NCI-H510A (cell line): ENCODE results near the gene DPYD.

Experiments used
- DNase-seq: peaks from one replicate; lab custom pipeline; 2025; lab: John Stamatoyannopoulos, UW

DPYD gene

DNA sequence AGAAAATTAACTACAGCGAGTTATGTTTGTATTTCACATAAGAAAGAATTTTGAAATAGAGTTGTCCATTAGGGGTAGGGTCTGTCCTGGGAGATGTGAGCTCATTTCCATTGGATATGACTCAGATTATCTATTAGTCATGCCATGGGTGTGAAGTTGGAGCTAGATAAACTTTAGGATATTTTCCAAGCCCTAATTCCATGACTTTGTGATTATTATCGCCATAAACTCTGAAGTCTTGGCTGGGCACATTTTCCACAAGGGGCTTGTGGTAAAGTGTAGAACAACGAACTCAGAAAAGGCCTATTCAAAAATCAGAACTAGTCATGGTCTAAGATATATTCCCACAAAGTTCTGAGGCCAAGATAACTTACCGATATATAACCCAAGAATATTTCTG lies 396.6 kb downstream of the DPYD start:
- DNase-seq = no peak

DNA sequence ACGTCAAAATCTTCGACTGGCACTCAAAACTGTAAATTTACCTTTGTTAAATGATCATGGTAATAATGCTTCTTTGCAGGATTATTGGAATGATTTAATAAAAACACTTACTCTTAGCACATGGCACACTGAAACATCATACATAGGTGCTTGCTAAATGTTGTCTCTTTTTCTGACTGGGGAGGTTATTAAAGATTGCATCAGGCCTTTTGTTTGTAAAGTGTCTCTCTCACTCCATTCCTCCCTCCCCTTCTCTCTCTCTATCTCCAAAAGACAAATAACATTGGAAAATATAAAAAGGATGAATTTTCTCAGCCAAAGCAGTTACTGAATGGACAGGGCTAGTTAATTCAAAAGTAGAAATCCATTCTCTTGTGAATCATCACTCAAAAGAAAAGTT lies 404.2 kb downstream of the DPYD start:
- DNase-seq = no peak

DNA sequence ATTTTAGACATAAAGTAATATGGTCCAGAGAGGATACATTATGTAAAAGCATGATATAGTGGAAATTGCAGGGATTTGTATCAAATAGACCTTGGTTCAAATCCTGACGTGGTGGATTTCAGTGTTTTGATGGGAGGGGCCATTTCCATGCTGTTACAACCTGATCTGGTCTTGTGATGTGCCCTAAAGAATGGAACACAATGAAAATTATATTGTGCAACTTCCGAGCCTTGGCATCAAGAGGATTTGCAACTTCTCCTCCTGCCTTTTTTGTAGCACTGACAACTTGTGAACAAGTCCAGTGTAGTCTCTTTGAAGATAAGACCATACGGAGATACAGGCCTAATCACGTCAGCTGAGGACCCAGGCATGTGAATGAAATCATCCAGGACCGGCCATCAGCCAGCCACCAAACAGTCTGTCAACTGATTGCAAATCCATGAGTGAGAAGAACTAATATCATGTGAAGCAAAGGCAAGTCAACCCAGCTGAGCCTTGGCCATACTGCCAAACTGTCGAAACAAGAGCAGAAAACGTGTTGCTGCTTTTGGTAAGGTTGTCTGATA lies 412.1 kb downstream of the DPYD start:
- DNase-seq = no peak

DNA sequence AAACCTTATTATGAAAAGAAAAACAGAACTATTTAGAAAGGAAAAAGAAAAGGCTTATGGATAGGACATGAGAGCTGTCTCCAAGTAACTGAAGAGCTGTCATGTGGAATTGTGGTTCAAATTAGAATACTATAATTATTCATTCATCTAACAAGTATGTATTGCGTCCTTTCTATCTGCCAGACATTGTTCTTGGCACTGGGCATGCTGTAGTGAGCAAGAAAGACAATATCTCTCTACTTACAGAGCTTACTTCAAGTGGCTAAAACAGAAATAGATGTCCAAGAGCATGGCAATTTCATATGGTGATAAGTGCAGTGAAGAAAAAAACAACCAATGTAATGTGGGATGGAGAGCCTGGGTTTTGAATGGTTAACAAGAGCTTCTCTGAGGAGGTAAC lies 413.0 kb downstream of the DPYD start:
- DNase-seq = no peak

DNA sequence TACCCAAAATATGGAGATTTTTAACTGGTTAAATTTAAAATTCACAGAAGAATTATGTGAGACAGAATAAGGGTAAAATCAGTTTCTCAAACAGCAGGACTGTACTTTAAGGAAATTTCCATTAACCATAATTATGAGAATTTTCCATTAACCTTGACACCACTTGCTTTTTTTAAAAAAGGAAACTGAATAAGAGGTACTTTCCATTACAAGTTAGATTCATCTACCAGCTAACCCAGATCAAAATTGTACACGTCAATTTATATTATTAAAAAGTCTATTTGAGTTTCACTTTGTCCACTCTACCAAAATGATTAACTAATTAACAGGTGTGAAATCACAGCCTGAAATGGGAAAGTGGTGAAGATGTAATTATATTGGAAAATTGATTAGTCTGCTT lies 414.5 kb downstream of the DPYD start:
- DNase-seq = no peak

DNA sequence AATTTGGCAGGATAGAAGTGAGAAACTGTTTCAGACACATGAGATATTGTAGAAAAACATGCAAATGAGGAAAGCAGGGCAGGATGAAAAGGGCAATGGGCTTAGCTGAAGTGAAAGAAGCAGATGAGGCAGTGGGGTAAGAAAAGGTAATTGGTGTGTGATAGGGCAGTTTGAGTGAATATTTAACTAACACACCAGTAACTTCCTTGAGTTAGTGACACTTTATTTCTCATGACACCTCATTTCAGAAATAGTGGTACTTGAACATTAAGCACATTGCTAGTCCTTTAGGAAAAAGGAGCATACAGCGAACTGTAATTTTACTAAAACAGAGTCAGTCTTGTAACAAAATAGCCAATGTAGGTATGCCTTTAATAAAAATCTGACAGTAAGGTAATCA lies 415.0 kb downstream of the DPYD start:
- no peak for DNase-seq

DNA sequence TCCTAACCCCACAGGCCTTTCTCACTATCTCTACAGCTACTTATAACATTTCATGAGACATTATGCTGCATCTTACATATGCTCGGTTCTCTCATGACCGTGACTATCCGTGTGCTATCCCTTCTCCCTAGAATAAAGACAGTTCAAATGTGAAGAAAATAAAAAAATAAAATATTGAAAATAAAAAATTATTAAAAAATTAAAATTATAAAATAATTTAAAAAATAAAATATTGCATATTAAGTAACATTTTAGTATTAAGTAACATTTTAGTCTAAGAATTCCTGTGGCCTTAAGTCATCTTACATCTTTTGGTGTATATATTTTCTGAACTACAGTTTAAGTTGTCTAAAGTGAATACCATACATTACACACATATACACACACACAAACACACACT lies 415.5 kb downstream of the DPYD start:
- DNase-seq = no peak

DNA sequence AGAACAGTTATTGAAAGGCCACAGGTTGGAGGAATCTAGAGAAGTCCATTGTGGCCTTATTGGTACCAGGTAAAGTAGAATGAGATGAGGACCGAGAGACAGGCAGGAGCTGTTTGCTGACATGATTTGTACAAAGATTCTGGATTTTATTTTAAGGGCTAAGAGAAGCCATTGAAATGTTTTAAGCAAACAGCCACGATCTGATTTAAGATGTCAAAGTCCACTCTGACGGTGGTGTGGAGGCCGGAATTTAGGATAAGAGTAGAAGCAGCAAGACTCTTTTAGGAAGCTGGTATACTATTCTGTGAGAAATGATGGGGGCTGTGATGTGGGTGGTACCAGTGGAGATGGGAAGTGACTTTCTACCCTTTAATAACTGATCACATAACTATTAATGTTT lies 418.5 kb downstream of the DPYD start:
- no peak for DNase-seq

DNA sequence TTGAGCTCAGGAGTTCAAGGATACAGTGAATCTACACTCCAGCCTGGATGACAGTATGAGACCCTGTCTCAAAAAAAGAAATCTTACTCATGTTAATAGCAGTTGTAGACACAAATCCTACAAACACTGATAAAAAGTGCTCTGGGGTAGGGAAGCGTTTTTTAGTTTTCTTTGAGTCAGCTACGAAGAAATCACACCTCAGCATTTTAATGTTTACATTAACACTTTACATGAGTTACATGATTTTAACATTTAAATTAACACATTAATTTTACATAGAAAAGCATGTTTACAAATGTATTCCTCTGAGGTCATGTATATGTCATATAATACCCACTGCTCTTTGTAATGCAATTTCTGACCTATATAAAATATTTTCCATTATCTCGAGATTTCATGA lies 419.2 kb downstream of the DPYD start:
- no peak for DNase-seq

DNA sequence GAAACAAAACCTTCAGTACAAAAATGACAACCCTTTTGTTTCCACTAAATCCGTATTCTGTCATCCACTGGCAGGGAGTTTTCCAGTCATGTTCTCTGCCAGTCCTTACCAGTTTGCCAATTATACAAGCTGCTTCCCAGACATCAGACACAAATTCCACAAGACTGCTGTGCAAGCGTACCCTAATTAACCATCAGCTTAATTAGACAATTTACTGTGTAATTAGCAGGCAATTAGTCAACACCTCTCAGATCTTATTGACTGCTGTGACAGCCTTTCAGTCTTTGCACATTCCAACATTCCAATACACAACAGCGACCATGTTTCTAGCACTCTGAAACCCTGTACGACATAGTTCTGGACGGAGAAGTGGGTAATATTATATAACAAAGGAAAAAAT lies 420.1 kb downstream of the DPYD start:
- no peak for DNase-seq

DNA sequence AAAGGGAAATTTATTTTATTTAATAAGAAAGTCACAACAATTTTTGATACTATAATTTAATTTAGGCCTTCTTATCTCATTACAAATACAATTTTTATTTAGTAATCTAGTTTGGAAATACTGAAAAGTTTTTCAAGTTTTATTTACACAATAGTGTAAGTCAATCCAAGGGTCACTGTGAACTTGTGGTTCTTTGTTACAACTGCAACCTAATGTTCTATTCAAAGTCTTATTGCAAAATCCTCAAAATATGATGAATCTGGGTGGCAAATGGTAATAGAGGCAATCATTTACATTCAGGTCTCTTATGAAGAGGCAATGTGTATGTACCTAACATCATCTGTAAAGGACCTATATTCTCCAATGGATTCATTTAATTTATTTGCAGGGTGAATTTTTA lies 421.2 kb downstream of the DPYD start:
- DNase-seq = no peak

DNA sequence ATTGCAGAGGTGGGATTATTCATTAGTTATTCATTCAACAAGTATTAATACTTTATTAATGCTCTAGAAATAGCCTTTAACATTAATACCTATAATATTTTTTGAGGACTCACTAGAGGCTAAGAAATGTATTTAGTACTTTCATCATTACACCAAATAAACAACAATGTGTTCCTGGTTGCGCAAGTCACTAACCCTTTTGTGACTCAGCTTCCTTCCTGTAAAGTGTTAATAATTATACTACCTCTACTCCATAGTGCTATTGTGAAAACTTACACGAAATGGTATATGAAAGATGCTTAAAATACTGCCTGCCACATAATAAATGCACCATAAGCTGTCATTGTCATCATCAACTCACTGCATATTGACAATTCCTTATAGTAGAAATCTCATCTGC lies 431.0 kb downstream of the DPYD start:
- no peak for DNase-seq

DNA sequence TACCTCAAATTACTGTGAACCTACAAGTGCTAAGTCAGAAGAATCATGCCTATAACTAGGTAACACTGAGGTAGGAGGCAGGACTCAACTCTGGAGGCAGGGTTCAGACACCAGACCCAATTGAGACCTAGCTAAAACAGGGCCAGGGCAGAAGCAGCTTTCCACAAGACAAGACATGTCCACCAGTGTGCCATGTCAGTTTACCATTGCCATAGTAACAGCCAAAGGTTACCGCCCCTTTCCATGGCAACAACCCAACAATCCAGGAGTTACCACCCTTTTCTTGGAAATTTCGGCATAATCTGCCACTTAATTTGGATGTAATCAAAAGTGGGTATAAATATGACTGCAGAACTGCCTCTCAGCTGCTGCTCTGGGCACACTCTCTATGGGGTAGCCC lies 432.3 kb downstream of the DPYD start:
- DNase-seq = no peak

DNA sequence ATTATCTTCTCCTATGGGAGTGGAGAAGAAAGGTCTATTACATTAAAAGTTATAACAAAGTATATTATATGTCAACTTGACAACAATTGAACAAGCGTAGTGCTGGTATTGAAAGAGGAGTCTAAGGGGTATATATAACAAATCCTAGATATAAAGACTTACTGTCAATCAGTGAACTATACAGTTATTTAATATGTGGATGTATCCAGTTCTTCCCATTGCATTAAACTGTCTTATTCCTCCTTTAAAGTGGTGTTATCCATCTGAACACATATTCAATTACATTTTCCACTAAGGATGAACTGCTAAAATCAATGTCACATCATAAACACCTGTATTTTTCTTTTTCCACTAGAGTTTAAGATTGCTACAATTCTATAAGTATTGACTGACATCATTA lies 438.8 kb downstream of the DPYD start:
- no peak for DNase-seq

DNA sequence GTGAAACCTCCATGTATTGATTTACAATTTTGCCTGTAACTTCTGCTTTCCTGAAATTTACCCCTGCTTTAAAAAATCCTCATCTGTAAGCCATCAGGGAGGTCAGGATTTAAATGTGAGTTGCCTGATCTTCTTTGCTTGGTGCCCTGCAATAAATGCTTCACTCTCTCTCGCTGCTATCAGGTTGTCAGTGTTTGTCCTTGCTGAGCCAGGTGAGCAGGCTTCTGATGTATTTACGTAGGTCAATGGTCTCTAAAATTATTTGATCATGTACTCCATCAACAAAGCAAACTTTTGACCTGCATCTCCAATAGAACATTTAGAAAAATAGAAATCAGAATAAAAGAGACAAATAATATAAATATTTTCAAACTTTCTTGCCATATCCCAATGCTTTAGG lies 453.4 kb downstream of the DPYD start:
- DNase-seq = no peak

DNA sequence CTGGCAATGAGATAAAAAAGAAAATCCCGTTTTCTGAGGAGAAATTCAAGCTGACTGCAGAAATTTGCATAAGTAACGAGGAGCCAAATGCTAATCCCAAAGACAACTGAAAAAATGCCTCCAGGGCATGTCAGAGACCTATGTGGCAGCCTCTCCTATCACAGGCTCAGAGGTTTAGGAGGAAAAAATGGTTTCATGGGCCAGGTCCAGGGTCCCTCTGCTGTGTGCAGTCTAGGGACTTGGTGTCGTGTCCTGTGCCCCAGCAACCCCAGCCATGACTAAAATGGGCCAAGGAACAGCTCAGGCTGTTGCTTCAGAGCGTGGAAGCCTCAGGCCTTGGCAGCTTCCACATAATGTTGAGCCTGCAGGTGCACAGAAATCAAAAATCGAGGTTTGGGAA lies 456.5 kb downstream of the DPYD start:
- DNase-seq = no peak

DNA sequence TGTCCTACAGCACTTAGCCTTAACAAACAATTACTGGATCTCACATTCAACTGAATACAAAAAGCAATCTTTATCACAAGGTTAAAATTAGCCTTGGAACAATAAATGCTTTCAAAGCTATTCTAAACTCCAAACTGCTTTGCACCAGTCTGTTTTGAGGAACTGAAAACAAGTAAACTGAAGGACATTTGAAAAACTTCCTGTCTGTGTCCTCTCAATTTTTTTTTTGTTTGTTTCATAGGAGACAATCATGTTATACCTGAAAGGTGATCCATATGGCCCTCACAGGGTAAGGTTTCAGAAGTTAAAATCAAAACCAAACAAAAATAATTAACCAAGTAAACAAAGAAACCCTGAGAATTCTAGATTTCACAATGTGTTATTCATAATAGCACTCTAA lies 459.1 kb downstream of the DPYD start:
- DNase-seq = no peak

DNA sequence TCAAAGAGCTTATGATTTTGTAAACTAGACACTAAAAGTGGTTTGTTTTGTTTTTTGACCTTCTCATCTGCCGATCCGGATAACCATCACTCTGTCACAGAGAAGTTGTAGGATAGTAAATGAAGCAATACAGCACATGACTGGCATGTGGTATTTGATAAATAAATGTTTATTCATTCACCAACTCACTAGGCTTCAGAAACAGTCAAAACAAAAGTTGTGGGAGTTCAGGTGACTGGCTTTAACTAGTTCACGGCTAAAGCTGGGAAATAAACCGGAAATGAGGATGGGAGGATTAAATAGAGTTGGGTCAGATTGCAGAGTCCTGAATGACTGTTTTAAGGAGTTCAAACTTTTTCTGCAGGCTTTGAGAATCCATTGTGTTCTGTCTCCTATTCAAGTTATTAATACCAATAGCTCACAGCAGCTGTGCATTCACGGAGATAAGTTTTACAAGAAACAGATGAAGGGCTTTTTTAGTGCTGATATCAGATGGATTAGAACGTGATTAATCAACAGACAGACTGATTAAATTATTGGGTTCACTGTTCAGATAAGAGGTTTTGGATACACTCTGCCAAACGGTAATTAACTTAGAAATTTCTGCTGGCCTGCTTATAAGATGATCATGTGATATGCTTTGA lies 463.3 kb downstream of the DPYD start:
- no peak for DNase-seq

DNA sequence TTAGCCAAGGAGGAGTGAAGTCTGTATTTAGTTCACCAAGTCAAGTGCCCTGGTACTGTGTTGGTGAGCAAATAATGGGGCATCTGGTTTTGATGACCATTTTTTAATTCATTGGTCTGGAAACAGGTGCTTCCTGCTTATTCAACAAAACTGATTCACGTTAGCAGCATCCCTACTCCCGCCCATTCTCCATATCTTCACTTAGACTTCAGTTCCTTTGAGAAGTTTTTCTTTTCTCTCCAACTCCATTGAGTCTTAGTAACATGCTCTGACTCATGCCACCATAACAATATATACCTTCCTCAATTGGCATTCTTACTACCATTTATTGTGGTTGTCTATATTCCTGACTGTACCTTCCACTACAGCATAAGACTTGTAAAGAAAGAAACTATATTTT lies 468.9 kb downstream of the DPYD start:
- no peak for DNase-seq

DNA sequence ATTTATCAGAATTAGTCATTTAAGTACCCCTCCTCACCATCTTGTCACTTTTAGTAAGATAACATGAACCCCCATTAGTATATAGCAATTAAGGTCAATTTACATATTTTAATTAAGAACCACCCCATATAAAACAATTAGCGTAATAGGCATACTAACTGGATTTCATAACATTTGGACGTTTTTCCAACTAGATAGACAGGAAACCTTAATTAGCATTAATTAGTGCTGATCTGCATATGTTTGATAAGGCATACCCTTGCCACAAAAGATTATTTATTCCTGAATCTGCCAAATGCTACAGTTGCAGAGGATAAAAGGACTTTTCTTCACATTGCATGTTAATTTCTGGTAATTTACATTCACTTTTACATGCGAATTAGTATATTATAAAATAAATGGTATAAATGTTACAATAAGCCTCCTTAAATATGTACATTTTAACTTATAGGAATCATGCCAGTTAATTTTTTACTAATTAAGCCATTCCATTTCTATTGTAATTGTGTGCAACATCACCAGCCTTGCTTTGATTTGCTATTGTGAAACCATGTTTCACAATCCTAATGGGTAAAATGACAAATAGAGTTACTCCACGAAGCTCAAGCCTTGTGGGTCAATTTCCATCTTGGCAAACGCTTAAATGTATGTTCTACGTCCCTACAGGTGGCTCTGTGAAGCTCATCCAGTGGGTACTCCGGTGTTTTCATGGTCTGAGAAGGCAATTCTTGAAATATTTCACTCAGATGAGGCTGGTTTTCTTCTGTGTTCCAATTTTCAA lies 469.6 kb downstream of the DPYD start:
- no peak for DNase-seq

DNA sequence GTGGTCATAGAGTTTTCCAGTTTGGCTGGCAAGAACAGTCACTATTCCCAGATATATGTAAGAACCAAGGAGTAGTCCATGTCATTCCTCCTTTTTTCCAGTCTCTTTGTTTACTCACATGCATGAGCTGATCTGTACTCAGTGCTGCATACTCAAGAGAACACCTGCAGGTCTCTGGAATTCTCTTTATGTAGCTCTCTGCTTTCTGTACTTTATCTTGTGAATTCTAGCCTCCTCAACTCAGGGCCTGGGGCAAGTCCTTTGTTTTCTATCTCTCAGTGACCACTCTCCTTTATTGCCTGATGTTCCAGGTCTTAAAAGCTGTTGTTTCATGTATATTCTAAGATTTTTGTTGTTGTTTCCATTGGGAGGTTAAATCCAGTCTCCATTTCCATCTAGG lies 478.9 kb downstream of the DPYD start:
- no peak for DNase-seq

DNA sequence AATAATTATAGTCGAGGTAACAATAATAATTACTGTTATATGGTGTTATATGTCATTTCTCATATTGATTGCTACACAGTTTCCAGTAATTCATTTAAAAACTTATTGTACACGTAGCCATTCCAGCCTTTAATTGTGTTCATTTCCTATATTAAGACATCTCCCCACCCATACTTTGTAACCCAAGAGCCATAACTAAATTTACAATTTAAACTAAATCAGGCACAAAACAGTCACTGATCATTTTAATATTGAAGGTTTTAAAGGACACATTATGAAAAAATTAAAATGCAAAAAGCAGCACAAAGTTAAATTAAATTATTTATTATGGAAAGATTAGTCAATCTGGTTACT lies 487.0 kb downstream of the DPYD start:
- no peak for DNase-seq

DNA sequence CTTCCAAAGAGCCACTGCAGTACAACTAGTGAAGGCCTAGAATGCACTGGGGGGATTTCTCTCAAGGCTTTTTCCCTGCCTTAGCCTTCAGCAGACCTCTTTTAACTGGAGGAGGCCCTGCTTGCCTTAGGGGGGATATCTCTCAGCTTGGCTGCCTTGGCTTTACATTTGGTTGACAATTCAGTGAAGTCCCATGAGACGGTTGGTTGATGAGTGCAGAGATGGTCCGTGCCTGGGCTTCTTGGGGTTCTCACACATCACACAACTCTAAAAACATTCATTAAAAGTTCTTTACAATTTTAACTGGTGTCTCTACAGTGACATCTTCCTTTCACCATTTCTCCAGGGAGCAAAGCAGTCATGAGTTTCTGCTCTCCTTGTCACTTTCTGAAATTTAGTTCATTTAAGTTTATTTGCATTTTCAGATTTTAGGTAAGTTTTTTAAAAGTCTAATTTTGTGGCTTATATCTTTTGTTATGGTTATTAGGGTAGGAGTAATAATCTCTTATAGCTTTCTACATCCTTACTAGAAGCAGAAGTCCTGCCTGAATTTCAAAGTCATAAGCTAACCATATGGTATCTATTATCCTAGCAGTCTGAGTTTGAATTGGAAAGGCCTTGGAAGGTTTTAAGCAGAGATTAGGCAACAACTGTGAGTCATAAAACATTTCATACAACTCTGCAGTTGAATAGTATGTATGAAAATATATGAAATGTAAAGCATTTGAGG lies 487.6 kb downstream of the DPYD start:
- DNase-seq = no peak
